Stimulated activated naive CD4-positive, alpha-beta T cell treated with Interleukin-2 at 50 U/mL for 16 hours (primary cell): Measurements from ENCODE around the gene CALHM6.

Experiments
- DNase-seq: peaks from one replicate; lab custom pipeline; 2025; lab: John Stamatoyannopoulos, UW

The CALHM6 gene

DNA sequence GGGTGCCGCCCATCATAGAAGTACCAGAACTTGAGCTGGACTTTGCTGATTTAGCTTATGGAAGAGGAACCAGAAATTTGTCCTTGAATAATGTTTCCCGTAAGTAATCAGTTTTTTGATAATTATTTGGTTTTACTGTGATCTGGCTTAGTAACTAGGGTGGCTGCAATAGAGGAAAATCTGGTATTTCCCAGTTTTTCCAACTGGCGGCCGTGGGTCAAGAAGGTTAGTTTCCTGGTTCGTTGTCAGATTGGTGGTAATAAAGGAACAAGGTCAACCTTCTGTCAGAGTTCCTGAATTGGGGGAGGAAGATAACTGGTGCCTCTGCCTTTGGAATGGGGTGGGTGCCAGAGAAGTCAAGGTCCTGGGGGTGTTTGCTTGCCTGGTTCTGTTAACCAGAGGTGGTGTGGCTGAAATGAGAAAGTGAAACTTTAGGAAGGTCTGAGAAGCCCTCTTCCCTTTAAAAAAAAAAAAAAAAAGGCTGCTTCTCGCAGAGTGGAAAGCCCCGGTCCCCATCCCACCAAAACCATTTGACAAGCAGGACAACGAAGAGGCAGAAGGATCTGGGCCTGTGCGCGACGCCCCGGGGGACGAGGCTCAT, at the start of gene CALHM6:
TSS of gene CALHM6 (plus strand) at position 45 of the 601 bp plus-strand sequence. CDS start at position 600, 555 bp downstream.
- DNase-seq = no peak

GRCh38 chr6:116412270-116412669, 48.9 kb upstream of the CALHM6 start:
- DNase-seq = no peak

DNA sequence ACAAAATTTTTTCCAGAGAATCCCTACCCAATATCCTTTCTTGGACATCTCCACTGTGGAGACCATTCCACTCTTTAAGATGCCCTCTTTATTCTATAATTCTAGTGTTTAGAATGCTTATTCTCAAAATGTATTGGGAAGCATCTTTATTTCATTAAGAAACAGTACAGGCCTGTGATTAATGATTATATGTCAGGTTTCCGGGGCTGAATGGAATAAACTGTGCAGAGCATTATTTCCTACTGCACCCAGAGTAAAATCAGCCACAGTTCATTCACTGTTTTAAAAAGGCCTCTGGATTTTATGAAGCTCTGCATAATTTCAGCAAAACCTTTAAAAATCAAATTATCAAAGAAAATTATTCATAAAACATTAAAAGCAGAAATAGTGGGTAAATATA, 47.8 kb upstream of the CALHM6 start:
- no peak for DNase-seq

DNA sequence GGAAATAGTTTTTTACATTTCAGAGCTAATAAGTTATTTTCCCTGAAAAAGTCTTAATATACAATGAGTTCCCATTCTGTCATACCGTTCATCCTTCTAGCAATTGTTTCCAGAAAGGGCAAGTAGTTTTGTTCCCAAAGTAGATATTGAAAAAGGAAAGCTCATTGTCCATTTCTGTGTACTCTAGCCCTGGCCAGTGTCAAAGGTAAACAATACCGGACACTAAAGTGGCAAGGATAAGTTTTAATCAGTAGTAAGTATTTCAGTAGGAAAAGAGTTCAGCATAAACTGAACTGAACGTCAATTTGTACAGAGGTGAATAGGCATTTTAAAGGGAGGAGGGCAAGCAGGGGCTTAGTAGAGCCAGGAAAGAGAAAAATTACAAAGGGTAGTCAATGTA, 43.5 kb upstream of the CALHM6 start:
- no peak for DNase-seq

- no peak for DNase-seq
These were observed 41.9 kb upstream of the CALHM6 start for GRCh38 chr6:116419069-116419786.

DNA sequence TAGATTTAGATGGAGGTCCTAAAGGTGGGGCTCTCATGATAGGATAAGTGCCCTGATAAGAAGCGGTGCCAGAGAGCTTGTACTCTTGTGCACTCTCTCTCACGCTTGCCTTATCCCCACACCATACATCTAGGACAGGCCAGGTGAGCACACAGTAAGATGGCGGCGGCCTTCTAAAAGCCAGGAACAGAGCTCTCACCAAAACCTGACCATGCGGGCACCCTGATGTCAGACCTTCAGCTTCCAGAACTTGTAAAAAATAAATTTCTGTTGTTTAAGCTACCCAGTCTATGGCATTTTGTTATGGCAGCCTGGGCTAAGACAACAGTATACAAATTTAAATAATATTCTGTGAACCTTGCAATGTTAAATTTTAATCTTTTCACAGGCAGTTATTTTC, 40.8 kb upstream of the CALHM6 start:
- no peak for DNase-seq

- DNase-seq = no peak
These were observed 38.9 kb upstream of the CALHM6 start for GRCh38 chr6:116422238-116422637.

DNA sequence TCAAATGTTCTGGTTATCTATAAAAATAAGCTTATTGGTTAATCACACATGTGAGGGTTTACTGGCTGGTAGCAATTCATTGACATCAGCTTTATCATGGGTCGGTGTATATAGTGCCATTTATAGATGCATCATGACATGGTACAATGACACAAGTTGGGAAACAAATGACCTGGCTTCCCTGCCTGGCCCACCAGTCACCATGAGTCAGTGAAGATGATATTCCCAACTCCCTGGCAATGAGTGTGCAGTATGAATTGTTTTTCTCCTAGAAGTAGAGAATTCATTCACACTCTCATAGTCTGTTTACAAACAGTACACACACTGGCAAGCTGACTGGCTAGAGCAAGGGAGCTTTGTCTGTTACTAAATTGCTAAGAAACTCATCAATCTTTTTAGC, 37.2 kb upstream of the CALHM6 start:
- no peak for DNase-seq

DNA sequence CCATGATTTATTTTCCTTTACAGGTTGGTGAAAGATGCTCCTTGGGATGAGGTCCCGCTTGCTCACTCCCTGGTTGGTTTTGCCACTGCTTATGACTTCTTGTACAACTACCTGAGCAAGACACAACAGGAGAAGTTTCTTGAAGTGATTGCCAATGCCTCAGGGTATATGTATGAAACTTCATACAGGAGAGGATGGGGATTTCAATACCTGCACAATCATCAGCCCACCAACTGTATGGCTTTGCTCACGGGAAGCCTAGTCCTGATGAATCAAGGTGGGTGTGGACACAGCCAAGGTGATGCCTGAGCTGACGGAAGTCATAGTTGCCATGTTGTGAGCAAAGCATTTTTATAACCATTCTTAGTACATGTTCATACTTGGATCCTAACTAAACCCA, 34.6 kb upstream of the CALHM6 start:
- DNase-seq = no peak

DNA sequence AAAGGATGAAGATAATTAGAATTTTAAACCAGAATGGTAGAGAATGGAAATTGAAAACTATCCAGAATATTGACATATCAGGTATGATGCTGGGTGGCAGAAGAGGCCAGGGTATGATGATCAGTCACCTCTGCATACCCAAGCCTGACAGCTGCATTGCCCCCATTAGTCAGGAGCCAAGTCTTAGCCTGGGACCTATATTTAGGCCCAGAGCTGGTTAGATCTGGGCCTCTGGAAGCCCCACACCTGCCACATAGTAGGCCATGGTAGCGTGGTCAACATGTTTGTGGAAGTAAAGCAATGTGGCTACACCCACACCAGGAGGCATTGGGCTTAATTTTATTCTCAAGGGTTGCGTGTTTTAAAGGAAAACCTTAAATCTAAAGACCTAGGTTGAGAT, 32.1 kb upstream of the CALHM6 start:
- DNase-seq = no peak

GRCh38 chr6:116430860-116431259, 30.3 kb upstream of the CALHM6 start:
- no peak for DNase-seq

DNA sequence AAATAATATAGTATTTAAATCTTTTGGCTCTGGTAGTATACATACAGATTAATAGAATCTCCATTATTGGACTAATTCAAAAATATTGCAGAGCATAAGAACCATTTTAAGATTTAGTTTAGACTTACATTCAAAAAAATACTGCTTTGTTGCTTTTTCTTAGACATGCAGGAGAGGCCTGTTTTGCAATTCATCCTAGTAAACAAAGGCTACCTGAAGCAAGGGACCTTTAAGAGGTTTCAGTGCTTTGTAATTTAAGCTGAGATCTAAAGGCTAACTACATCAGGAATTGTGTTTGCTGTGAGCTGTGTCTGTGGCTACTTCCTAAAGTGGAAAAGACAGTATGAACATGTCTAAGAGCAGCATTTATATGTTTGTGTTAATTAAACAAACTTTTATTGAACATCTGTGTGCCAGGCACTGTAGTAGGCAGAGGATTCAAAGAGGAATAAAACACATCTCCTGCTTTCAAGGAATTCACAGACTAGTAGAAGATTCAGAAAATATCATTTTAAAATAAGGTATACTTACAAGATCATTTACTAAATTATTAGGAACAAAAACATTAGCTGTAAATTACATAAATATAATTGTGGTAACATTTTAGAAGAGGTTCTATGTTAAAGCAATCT, 29.1 kb upstream of the CALHM6 start:
- DNase-seq = no peak

DNA sequence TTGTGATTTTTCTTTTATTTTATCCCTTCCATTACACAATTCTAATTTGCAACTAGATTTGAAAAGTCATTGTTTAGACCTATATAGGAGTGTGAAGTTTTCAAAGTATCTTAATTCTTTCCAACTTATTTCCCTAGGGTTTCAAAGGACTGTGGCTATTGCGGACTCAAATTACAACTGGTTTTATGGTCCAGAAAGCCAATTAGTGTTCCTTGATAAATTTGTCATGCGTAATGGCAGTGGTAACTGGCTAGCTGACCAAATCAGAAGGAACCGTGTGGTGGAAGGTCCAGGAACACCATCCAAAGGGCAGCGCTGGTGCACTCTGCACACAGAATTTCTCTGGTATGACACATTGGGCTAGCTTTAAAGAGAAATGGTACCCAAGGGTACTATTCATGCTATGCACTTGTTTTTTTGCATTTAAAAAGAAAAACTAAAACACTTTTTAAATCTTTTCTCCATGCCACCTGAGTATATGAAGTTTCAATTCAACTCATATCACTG, 27.9 kb upstream of the CALHM6 start:
- no peak for DNase-seq

DNA sequence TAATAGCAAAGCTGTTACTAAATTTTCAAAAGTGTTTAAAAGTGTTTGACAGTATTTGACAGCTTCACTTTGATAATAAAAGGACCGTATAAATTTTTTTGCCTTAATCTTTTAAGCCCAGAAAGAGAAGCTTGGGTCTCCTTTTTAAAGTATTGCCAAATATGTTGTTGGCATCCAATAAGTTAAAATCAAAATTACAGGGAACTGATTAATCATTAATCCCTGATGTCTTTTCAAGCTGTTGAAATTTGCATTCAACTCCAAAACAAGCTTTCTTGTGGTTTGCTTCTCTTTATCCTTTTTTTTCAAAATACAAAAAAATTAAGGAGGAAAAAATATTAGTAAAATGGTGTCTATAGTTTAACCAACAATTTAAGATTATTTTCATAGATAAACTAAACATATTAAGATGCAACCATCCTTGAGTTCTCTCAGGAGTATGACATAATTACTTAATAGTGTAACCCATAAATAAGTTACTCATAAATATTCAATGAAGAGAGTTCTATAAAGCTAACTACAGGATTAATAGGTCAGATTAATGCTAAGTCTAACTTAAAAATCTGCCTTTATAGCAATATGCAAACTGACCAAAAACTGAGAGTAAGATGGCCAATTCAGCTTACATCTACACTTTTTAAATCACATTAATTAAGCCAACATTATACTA, 27.0 kb upstream of the CALHM6 start:
- no peak for DNase-seq

DNA sequence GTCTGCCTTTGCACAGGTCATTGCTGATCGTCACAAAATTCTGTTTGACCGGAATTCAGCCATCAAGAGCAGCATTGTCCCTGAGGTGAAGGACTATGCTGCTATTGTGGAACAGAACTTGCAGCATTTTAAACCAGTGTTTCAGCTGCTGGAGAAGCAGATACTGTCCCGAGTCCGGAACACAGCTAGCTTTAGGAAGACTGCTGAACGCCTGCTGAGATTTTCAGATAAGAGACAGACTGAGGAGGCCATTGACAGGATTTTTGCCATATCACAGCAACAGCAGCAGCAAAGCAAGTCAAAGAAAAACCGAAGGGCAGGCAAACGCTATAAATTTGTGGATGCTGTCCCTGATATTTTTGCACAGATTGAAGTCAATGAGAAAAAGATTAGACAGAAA, 24.6 kb upstream of the CALHM6 start:
- DNase-seq = no peak

DNA sequence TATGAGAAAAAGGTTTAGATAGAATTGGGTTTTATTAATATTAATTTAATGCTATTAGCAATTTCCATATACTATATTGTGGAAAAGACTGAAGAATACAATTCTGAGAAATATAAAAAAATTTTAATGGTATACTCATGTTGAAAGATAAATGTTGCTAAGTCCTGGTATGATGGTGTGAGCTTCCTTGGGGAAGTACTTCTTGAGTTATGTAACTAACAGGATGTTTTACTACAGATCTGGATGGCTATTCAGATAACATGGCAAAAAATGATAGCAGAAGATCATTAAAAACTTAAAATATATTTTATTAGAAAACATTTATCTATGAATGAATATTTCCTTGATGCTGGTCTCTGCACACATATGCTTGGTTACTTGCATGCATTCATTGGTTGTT, 23.5 kb upstream of the CALHM6 start:
- DNase-seq = no peak

GRCh38 chr6:116438590-116439448, 22.4 kb upstream of the CALHM6 start:
- DNase-seq = no peak

- DNase-seq = no peak
These were observed 21.6 kb upstream of the CALHM6 start for GRCh38 chr6:116439522-116440051.

DNA sequence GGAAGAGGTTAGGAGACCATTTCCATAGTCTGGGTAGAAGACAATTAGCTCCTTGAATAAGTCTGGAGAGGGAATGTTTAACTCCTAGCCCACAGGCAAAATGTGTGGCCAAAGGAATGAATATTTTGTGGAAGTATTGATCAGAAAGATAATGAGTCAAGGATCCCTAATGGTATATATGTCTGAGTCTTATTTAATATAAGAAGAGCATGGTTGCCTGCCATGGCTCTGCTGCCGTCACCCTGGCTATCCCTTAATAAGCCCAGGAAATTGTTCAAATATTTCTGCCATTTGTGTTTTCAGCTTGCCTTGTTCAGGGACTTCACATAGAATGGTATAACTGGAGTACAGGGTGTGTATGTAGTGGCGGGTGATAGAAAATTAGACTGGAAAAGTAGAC, 18.1 kb upstream of the CALHM6 start:
- no peak for DNase-seq

DNA sequence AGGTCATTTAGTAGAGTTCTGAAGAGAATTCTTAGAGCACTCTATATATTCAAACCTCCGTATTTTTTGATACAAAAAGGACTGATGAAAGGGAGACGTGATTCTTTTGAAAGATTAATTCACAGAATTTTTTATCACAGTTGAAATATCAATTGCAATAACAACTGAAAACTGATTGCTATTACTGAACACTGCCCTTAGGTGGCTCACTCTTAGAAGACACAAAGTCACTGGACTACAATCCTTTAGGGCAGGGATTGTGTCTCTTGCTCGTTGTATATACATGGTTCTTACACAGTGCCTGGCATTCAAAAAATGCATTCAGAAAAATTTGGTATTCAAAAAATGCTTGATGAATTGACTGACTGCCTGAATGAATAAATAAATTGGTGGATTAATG, 17.1 kb upstream of the CALHM6 start:
- no peak for DNase-seq

GRCh38 chr6:116444575-116444974, 16.6 kb upstream of the CALHM6 start:
- DNase-seq = no peak

- no peak for DNase-seq
These were observed 16.1 kb upstream of the CALHM6 start for GRCh38 chr6:116445102-116445501.
